PC-3 (cell line): ENCODE data around the gene ENTHD1.

ENCODE experiments used
- EZH2 ChIP-seq: fragments of 300-600 bp; sonication (generic); IDR thresholded peaks from one replicate; pipeline ENCODE4 v1.6.1; 2017; ENCODE audit warnings: antibody characterized with exemption, mild to moderate bottlenecking, low read length; ENCODE audit not compliant: unreplicated experiment
- EZH2phosphoT487 ChIP-seq: fragments of 300-600 bp; sonication (generic); IDR thresholded peaks from 2 replicates; pipeline ENCODE4 v1.6.1; 2018; ENCODE audit warnings: mild to moderate bottlenecking, antibody characterized with exemption, low read length, borderline replicate concordance
- TF ChIP-seq, protein P1 (sequence below): fragments of 300-600 bp; sonication (generic); conservative IDR thresholded peaks from 2 replicates; pipeline ENCODE4 v1.5.1; 2017; ENCODE audit warnings: antibody characterized with exemption, low read depth, mild to moderate bottlenecking, low read length

DNA sequence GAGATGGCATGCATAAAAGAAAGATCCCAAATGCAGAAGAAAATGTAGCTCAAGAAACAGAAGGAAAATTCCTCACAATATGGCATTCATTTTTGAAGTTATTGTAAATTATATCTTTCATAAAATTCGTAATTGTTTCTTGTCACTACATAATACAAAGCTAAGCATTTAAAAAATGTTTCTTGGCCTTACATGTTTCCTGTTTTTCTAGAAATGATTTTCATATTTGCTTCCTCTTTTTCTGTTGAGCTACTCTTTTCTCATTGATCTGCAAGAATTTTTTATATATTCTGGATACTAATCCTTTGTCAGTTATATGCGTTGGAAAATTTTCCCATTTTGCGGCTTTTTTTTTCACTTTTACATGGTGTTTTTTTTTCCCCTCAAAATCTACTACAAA lies 48.0 kb downstream of the ENTHD1 start:
- TF ChIP-seq, protein P1, sequence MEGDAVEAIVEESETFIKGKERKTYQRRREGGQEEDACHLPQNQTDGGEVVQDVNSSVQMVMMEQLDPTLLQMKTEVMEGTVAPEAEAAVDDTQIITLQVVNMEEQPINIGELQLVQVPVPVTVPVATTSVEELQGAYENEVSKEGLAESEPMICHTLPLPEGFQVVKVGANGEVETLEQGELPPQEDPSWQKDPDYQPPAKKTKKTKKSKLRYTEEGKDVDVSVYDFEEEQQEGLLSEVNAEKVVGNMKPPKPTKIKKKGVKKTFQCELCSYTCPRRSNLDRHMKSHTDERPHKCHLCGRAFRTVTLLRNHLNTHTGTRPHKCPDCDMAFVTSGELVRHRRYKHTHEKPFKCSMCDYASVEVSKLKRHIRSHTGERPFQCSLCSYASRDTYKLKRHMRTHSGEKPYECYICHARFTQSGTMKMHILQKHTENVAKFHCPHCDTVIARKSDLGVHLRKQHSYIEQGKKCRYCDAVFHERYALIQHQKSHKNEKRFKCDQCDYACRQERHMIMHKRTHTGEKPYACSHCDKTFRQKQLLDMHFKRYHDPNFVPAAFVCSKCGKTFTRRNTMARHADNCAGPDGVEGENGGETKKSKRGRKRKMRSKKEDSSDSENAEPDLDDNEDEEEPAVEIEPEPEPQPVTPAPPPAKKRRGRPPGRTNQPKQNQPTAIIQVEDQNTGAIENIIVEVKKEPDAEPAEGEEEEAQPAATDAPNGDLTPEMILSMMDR: no peak
- TF ChIP-seq EZH2phosphoT487 (no peak), EZH2 (no peak)
